ENCODE results near the gene LRP5.
"Not testable (repeated sequence)": the region's sequence is repeated elsewhere in the genome, so short reads cannot be mapped to it uniquely, and the experiment has no call there.

LRP5 gene

GRCh38 chr11:68398995-68399851 is 86.8 kb downstream of the LRP5 start:
- no peak for DNase-seq

- no peak for DNase-seq
These were observed 87.5 kb downstream of the LRP5 start for GRCh38 chr11:68399916-68400315.

- not testable (repeated sequence) for DNase-seq
These were observed 88.2 kb downstream of the LRP5 start for GRCh38 chr11:68400584-68400983.

GRCh38 chr11:68401856-68402255 is 89.5 kb downstream of the LRP5 start:
- DNase-seq: no peak

GRCh38 chr11:68402355-68403031 is 90.1 kb downstream of the LRP5 start:
- no peak for DNase-seq

- no peak for DNase-seq
These were observed 91.0 kb downstream of the LRP5 start for GRCh38 chr11:68403424-68403823.

GRCh38 chr11:68403831-68404230 is 91.4 kb downstream of the LRP5 start:
- DNase-seq: no peak

GRCh38 chr11:68406324-68407313 is 94.2 kb downstream of the LRP5 start:
- DNase-seq: no peak

GRCh38 chr11:68408512-68408911 is 96.1 kb downstream of the LRP5 start:
- DNase-seq: no peak

- no peak for DNase-seq
These were observed 97.5 kb downstream of the LRP5 start for GRCh38 chr11:68409748-68410344.

- no peak for DNase-seq
These were observed 99.2 kb downstream of the LRP5 start for GRCh38 chr11:68411501-68411991.

- peak; percentile 27 for DNase-seq
These were observed 100.4 kb downstream of the LRP5 start for GRCh38 chr11:68412593-68413475.

GRCh38 chr11:68413591-68413999 is 101.2 kb downstream of the LRP5 start:
- DNase-seq: no peak

GRCh38 chr11:68414496-68415221 is 102.3 kb downstream of the LRP5 start:
- no peak for DNase-seq

GRCh38 chr11:68416070-68416578 is 103.7 kb downstream of the LRP5 start:
- DNase-seq: no peak

- DNase-seq: no peak
These were observed 106.3 kb downstream of the LRP5 start for GRCh38 chr11:68418648-68419047.

- DNase-seq: no peak
These were observed 107.8 kb downstream of the LRP5 start for GRCh38 chr11:68420171-68420570.

- DNase-seq: no peak
These were observed 111.1 kb downstream of the LRP5 start for GRCh38 chr11:68423481-68423880.

- DNase-seq: no peak
These were observed 111.8 kb downstream of the LRP5 start for GRCh38 chr11:68424101-68424632.

Data from stimulated activated naive CD4-positive, alpha-beta T cell treated with Interleukin-2 at 50 U/mL for 16 hours (primary cell).